NCI-H1694 (cell line): ENCODE measurements around the gene PPL.
"Not testable (repeated sequence)": the region's sequence is repeated elsewhere in the genome, so short reads cannot be mapped to it uniquely, and the experiment has no call there.

Experiments used
- DNase-seq: peaks from one replicate; lab custom pipeline; 2025; lab: John Stamatoyannopoulos, UW

PPL gene

GRCh38 chr16:4934591-4934990 is 2.4 kb downstream of the PPL start:
- no peak for DNase-seq

DNA sequence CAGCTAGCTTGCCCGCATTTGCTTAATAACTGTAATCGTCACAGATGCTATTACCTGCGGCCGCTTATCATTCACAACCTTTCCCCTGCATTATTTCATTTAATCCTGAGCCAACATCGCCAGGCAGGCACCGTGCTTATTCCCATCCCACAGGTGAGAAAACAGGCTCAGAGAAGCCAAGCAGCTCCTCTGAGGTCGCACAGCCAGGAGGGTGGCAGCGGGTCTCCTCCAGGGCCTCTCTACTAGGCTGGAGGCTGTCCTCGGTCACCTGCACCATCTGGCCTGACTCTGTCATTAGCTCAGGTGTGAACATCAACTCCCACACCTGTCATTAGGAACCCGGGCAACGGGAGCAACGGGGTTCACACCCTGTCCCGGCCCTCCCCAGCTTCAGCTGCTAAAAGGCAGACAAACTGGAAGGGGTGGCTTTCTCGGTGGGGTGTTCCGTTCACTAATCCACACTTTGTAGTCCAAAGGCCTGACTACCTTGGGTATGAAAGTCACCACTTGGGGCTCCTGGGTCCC is 3.0 kb downstream of the PPL start:
- no peak for DNase-seq

- DNase-seq, result no peak
Measured at GRCh38 chr16:4933433-4933832, 3.5 kb downstream of the PPL start.

DNA sequence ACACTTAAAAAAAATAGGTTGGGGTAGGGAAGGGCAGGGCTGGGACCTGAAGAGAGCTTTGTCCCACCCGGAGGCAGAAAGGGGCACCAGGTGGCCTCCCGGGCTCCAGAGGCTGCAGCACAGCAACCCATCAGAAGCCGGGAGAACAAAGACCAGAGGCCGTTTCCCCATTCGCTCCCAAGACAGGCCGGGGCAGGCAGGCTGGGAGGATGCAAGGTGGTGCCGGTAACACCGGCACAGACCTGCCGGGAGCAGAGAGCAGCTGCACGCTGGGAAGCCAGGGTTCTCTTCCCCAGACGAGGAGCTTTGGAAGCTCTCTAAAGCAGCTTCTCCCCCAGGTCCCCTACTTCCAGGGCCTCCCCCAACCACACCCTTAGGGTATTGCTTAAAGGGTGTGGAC is 5.6 kb downstream of the PPL start:
- DNase-seq, result no peak

DNA sequence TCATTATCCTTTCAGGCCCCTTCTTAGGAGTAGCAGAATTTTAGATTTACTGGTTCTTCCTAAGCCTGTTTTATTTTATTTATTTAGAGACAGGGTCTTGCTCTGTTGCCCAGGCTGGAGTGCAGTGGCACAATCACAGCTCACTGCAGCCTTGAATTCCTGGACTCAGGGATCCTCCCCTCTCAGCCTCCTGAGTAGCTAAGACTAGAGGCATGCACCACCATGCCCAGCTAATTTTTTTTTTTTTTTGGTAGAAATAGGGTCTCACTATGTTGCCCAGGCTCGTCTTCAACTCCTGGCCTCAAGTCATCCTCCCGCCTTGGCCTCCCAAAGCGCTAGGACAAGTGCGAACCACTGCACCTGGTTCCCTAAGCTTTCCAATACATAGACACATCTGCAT is 7.3 kb downstream of the PPL start:
- DNase-seq, result not testable (repeated sequence)

DNA sequence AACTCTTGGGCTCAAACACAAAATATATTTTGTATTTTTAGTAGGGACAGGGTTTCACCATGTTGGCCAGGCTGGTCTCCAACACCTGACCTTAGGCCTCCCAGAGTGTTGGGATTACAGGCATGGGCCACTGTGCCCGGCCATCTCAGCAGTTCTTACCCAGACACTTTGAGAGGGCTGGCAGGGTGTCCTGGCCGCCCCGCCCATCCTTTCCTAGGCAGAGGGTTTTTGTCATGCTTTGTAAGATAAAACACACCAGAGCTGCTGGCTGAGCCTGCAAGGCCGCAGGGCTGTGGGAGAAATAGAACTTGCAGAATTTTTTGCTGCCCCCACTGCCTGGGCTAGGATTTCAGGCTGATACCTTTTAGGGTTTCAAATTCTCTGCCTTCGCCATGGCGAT is 8.7 kb downstream of the PPL start:
- DNase-seq, result no peak

- DNase-seq, result no peak
Measured at GRCh38 chr16:4927661-4928060, 9.3 kb downstream of the PPL start.

DNA sequence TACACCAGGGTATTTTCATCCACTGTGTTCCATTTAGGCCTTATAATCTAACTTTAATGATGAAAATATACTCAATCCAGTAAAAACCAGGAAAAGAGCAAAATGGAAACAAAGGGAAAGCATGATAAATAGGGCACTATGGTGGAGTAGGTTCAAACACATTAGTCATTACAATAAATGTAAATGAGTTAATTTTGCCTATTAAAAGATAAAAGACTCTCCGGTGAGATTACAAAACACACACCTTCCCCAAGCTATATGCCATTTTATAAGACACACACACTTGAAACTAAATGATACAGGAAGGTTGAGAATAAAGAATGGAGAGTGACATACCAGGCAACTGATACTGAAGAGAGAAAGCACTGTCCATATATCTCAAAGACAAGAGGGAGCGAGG is 10.0 kb downstream of the PPL start:
- no peak for DNase-seq

DNA sequence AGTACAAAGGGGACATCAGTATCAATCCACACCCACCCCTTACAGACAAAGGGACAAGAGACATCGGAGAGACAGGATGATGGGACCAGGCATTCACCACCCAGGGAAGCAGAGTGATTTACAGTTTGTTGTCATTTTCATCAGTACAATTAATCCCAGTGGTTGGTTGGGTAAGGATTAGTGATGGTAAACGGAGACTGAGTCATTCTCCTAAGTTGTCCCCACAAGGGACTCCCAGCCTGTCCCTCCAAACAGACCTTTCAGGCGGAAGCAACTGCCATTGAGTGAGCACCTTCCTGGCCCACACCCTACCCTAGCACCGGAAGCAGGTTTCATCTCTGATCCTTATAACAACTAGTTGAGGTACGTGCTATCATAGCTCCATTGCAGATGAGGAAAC is 11.2 kb downstream of the PPL start:
- DNase-seq, result no peak

DNA sequence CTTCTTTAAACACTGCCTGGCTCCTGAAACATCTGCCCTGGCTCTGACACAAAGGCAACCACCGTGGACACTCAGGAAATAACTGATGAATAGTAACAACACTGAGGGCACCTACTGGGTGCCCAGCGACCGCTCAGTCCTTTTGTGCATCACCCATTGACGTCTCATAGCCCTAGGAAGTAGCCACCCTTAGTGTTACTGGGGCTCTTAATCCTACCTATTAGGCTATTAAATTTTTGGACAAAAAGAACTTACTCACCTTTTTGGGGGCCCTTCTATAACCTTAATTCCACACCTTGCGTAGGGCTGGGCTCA is 11.7 kb downstream of the PPL start:
- DNase-seq, result no peak

DNA sequence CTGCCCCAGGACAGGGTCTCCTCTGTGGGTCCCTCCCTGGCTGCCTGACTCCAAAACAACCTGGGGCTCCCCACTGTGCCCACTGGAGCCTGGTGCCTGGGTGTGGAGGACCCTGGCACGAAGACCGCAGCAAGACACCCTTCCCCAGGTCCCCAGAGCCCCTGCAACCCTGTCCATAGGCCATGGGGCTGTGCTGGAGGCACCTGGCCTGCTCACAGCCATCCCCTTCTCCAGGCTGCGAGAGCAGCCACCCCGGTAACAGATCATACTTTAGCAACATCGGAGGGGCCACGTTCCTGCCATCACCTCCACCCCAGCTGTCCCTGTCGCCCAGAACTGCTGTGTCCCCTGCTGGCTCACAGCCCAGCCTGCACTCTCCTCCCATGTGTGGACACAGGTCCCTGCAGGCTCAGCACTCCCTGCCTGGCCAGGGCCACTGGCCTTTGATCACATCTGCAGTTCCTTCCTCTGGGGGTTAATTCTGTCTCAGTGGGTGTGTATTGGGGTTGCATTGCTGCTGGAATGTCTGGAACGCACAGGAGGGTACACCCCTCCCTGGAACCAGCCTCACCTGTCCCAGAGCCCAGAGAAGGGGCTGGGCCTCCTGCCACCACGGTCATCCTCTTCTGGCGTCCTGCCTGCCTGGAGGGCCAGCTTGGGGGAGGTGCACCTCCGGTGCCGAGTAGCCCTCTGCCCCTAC is 12.2 kb downstream of the PPL start:
- no peak for DNase-seq

GRCh38 chr16:4923853-4924252 is 13.1 kb downstream of the PPL start:
- DNase-seq, result no peak

DNA sequence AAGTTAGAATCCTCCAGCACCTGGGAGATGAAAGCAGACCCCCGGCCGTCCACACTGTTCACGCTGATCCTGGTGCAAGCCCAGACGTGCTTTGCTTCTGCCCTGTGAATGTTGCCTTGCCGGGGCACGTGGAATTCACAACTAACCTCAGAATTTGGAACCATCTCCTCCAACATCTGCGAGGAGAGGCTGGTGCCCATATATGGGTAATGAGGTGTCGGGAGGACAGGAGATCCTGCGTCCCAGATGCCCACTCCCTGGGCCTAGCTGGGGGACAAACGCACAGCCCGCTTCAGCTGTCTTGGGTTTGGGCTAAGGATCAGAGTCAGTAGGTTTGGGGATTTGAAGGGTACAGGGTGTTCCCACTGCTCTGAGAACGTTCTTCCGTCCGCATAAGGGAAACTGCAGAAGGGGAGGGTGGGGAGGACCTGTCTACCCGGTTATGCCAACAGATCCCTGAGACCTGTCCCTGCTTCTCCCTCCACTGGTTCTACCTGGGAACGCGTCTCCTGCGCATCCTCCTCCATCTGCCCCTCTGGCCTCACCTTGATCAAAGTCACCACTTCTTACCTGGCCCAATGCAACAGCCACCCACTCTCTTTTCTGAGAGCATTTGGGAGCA is 14.1 kb downstream of the PPL start:
- peak; percentile 13 for DNase-seq

- no peak for DNase-seq
Measured at GRCh38 chr16:4920826-4921225, 16.1 kb downstream of the PPL start.

GRCh38 chr16:4918781-4919251 is 18.1 kb downstream of the PPL start:
- no peak for DNase-seq

- DNase-seq, result no peak
Measured at GRCh38 chr16:4917117-4917516, 19.8 kb downstream of the PPL start.

- DNase-seq, result no peak
Measured at GRCh38 chr16:4915226-4915761, 21.7 kb downstream of the PPL start.

DNA sequence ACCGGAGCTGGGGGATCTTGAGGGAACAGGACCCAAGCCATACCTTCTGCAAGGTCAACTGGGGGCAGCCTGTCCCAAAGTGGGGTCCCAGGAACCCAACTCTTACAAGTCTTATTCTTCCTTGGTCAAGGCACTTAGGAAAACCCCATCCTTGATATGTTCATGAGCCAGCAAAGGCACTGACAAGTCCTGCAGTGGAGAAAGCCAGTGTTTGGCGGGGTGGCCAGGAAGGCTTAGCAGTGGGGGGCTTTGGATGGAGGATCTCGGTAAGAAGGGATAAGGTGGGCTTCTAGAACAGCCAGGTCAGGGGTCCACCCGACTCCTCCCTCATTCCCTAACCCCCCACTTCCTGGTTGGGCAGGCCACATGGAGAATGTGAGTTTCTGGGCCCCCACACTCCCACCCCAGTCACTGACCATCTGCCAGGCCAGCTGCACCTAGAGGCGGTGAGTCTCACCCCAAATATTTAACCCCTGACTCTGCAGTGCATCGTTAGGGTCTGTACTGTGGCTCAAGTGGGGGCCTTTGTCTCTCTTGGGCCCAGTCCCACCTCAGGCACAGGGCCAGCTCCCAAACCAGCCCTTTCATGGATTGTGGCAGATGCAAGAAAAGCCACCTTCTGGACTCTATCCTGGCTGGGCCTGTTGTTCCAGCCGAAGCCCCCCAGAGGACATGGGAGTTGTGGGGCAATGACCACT is 22.3 kb downstream of the PPL start:
- DNase-seq, result no peak

GRCh38 chr16:4913774-4914525 is 23.0 kb downstream of the PPL start:
- DNase-seq, result no peak

- DNase-seq, result no peak
Measured at GRCh38 chr16:4913130-4913773, 23.7 kb downstream of the PPL start.

- DNase-seq, result no peak
Measured at GRCh38 chr16:4911970-4912386, 25.0 kb downstream of the PPL start.

DNA sequence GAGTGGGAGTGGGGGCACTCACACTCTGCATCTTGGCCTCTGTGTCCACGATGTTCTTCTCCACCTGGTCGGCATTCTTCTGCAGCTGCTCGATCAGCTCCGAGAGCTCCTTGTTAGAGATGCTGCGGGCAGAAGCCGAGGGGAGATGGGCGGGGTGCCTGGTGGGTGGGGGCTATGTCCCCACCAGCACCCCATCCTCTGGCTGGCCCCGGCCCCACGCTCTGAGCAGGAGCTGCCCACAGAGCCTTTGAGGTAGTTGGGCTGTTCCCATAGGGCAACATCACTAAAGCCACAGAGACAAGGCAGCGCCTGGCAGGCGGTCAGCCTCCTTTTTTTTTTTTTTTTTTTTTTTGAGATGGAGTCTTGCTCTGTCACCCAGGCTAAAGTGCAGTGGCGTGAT is 26.1 kb downstream of the PPL start:
- DNase-seq, result no peak
